Upper lobe of left lung (tissue), 6 donors: ENCODE measurements around the gene NME4. TPM values are rescaled to one million over a fixed set of nuclear protein-coding genes. Genes with fewer than 3 reads are reported as not detected.

Source experiments
- ATAC-seq, 2 donors: fragments of 200-7000 bp; cut with Tn5 transposase; one replicate each; pipeline ENCODE4 v1.9.1; 2022; ENCODE audit warnings: mild to moderate bottlenecking in 2 of 2, moderate library complexity in 2 of 2; ENCODE audit not compliant: low FRiP score in 2 of 2
- DNase-seq, 2 donors: peaks; one replicate each; pipeline ENCODE4 v3.0.0-alpha.2; 2019 to 2020
- H3K27ac ChIP-seq, 4 donors: fragments of 200-600 bp; sonication (generic); one replicate each; pipeline ENCODE4 v1.5.1; 2016 to 2019
- H3K27me3 ChIP-seq, 4 donors: fragments of 200-600 bp; sonication (generic); one replicate each; pipeline ENCODE4 v1.5.1; 2017 to 2019
- H3K36me3 ChIP-seq, 4 donors: fragments of 200-600 bp; sonication (generic); one replicate each; pipeline ENCODE4 v1.5.1; 2016 to 2019
- H3K4me1 ChIP-seq, 4 donors: fragments of 200-600 bp; sonication (generic); one replicate each; pipeline ENCODE4 v1.5.1; 2018 to 2019
- H3K4me3 ChIP-seq, 4 donors: fragments of 200-600 bp; sonication (generic); one replicate each; pipeline ENCODE4 v1.5.1; 2017 to 2019; ENCODE audit warnings: mild to moderate bottlenecking in 2 of 4, moderate library complexity in 1 of 4
- H3K9me3 ChIP-seq, 4 donors: fragments of 200-600 bp; sonication (generic); one replicate each; pipeline ENCODE4 v1.5.1; 2018 to 2019
- EP300 ChIP-seq, 4 donors: sonication (generic); formaldehyde crosslinking; IDR thresholded peaks; one replicate each; pipeline ENCODE4 v1.5.1; 2017; ENCODE audit warnings: antibody characterized with exemption in 4 of 4, control low read depth in 2 of 4
- POLR2A ChIP-seq, 4 donors: fragments of 450-650 bp; IDR thresholded peaks; one replicate each; pipeline ENCODE4 v1.5.1; 2016 to 2017; ENCODE audit warnings: antibody characterized with exemption in 4 of 4, mild to moderate bottlenecking in 2 of 4
- POLR2AphosphoS5 ChIP-seq, 2 donors: sonication (generic); formaldehyde crosslinking; IDR thresholded peaks; one replicate each; pipeline ENCODE4 v1.5.1; 2017; ENCODE audit warnings: antibody characterized with exemption in 2 of 2
- WGBS, 2 donors: methylation state at CpG; one replicate each; pipeline ENCODE4 v1.1.5; 2017 to 2018; 5-methylcytosine and 5-hydroxymethylcytosine counted together
- total RNA-seq, 6 donors: library from RNA; depleted of rRNA in 4 of 6; stranded (reverse); fragments of >200 nt in 4 of 6; gene quantifications; one replicate each; pipeline versions ENCODE4 v1.1.0 to v1.2.1, GENCODE V29; 2016 to 2021
- TF ChIP-seq, protein P1 (sequence below), 6 experiments: fragments of 450-650 bp in 4 of 6; fragments of 200-600 bp in 2 of 6; sonication (generic) in 2 of 6; IDR thresholded peaks; one replicate each; pipeline ENCODE4 v1.5.1; 2016 to 2019; ENCODE audit warnings: antibody characterized with exemption in 6 of 6
- donor health status: DM: no; HTN: no; CAD: no; lungs with moderate emphysema.
- donor health status: DM: no; HTN: yes; CAD: no; lungs with severe emphysema.

The NME4 gene
- total RNA-seq, 6 donors from 2014 or later = 22.1 to 57.6 (median 41.8) TPM

DNA sequence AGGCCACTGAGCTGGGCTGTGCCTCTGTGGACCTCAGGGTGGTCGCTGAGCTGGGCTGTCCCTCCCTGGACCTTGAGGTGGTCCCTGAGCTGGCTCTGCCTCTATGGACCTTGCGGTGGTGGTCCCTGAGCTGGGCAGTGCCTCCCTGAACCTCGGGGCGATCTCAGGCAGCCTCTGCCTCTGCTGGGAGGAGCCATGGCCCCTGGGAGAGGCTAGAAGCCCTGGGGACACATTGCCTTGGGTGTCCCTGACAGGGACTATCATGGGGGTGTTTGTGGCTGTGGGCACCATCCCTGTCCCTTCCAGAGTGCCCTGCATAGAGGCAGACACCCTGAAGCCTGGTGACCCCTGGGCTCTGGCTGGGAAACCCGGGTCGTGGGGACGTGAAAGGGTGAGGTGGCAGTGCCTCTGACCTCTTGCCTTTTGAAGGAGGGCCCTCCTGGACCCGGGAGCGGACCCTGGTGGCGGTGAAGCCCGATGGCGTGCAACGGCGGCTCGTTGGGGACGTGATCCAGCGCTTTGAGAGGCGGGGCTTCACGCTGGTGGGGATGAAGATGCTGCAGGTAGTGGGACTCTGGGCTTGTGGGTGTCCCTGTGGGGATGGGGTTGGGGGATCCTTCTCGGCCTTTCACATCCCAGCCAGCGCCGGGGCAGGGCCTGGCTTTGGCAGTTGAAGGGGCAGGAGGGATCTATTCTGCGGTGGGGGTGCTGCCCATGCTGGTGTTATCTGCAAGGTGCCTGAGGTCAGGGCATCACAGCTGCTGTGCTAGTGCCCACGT lies 1.8 kb downstream of the NME4 start:
- H3K4me1 ChIP-seq = peaks cover 18 to 35% (median 31%) of the 10 kb centered on the region in 4 donors
- H3K4me3 ChIP-seq = no peak overlapping the region
- 70 to 84% methylated on average over 4 to 22 of the region's 24 CpGs for WGBS, 2 donors
- H3K27ac ChIP-seq = peak overlapping the region in 1 of 4 donors; percentile 82
- DNase-seq (peak in 1 of 2 donors; percentile 85), ATAC-seq (no peak)
- no peaks in the 10 kb centered on the region for H3K27me3 ChIP-seq
- H3K36me3 ChIP-seq = peaks cover 0 to 4% (median 0%) of the 10 kb centered on the region in 4 donors
- no peaks in the 10 kb centered on the region for H3K9me3 ChIP-seq
- TF ChIP-seq POLR2AphosphoS5 (IDR thresholded peaks at IDR 0.05) (no peak), EP300 (IDR thresholded peaks at IDR 0.05) (no peak)

DNA sequence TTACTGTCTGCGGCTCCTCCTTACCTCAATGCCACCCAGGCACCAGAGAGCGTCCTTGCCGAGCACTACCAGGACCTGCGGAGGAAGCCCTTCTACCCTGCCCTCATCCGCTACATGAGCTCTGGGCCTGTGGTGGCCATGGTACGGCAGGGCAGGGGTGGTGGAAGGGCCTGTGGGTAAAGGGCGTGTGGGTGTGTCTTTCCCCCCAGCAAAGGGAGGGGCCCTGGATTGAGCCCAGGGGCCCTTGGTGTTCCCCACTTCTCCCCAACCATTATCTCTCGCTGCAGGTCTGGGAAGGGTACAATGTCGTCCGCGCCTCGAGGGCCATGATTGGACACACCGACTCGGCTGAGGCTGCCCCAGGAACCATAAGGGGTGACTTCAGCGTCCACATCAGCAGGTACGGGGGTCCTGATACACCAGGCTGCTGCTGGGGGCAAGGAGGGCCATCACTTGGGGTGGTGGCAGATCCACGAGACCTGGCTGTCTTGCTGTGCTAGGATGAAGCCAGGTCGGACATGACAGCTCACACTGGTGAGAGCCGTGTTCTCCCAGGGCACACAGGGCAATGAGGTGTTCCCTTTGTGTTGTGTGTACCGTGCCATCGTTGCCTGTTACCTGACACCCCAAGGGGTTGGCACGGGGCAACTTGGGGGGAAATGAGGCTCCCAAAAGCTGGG lies 2.5 kb downstream of the NME4 start:
- Histone ChIP-seq H3K27ac (peak overlapping the region in 1 of 4 donors; percentile 96), H3K4me3 (no peak overlapping the region), H3K36me3 (peaks cover 0 to 4% (median 0%) of the 10 kb centered on the region in 4 donors), H3K4me1 (peaks cover 18 to 35% (median 31%) of the 10 kb centered on the region in 4 donors), H3K9me3 (no peaks in the 10 kb centered on the region), H3K27me3 (no peaks in the 10 kb centered on the region)
- no peak for DNase-seq
- no peak for ATAC-seq
- TF ChIP-seq POLR2A (IDR thresholded peaks at IDR 0.05) = no peak
- TF ChIP-seq, protein P1, sequence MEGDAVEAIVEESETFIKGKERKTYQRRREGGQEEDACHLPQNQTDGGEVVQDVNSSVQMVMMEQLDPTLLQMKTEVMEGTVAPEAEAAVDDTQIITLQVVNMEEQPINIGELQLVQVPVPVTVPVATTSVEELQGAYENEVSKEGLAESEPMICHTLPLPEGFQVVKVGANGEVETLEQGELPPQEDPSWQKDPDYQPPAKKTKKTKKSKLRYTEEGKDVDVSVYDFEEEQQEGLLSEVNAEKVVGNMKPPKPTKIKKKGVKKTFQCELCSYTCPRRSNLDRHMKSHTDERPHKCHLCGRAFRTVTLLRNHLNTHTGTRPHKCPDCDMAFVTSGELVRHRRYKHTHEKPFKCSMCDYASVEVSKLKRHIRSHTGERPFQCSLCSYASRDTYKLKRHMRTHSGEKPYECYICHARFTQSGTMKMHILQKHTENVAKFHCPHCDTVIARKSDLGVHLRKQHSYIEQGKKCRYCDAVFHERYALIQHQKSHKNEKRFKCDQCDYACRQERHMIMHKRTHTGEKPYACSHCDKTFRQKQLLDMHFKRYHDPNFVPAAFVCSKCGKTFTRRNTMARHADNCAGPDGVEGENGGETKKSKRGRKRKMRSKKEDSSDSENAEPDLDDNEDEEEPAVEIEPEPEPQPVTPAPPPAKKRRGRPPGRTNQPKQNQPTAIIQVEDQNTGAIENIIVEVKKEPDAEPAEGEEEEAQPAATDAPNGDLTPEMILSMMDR (IDR thresholded peaks at IDR 0.05) = no peak
- no peak for TF ChIP-seq POLR2AphosphoS5 (IDR thresholded peaks at IDR 0.05)
- no peak for TF ChIP-seq EP300 (IDR thresholded peaks at IDR 0.05)
- WGBS, 2 donors = 79 to 87% methylated on average over 15 to 21 of the region's 22 CpGs

DNA sequence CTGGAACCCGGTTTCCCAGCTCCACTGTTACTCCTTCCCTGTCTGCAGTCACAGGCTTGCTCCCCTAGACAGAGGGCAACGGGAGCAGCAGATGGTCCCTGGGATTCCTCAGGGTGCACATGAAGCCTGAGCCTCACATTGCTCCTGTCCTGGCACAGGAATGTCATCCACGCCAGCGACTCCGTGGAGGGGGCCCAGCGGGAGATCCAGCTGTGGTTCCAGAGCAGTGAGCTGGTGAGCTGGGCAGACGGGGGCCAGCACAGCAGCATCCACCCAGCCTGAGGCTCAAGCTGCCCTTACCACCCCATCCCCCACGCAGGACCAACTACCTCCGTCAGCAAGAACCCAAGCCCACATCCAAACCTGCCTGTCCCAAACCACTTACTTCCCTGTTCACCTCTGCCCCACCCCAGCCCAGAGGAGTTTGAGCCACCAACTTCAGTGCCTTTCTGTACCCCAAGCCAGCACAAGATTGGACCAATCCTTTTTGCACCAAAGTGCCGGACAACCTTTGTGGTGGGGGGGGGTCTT lies 3.1 kb downstream of the NME4 start:
- Histone ChIP-seq H3K27me3 (no peaks in the 10 kb centered on the region), H3K27ac (peak overlapping the region; percentile 87 to 96 (median 90)), H3K4me3 (peak overlapping the region in 1 of 4 donors; percentile 100), H3K9me3 (no peaks in the 10 kb centered on the region), H3K36me3 (peaks cover 0 to 4% (median 0%) of the 10 kb centered on the region in 4 donors), H3K4me1 (peaks cover 18 to 35% (median 31%) of the 10 kb centered on the region in 4 donors)
- no peak for ATAC-seq
- TF ChIP-seq POLR2A (IDR thresholded peaks at IDR 0.05) (no peak), POLR2AphosphoS5 (IDR thresholded peaks at IDR 0.05) (no peak), EP300 (IDR thresholded peaks at IDR 0.05) (no peak)
- TF ChIP-seq, protein P1 (IDR thresholded peaks at IDR 0.05) = no peak
- no peak for DNase-seq
- WGBS, 2 donors = 65 to 73% methylated on average over 4 to 10 of the region's 10 CpGs

DNA sequence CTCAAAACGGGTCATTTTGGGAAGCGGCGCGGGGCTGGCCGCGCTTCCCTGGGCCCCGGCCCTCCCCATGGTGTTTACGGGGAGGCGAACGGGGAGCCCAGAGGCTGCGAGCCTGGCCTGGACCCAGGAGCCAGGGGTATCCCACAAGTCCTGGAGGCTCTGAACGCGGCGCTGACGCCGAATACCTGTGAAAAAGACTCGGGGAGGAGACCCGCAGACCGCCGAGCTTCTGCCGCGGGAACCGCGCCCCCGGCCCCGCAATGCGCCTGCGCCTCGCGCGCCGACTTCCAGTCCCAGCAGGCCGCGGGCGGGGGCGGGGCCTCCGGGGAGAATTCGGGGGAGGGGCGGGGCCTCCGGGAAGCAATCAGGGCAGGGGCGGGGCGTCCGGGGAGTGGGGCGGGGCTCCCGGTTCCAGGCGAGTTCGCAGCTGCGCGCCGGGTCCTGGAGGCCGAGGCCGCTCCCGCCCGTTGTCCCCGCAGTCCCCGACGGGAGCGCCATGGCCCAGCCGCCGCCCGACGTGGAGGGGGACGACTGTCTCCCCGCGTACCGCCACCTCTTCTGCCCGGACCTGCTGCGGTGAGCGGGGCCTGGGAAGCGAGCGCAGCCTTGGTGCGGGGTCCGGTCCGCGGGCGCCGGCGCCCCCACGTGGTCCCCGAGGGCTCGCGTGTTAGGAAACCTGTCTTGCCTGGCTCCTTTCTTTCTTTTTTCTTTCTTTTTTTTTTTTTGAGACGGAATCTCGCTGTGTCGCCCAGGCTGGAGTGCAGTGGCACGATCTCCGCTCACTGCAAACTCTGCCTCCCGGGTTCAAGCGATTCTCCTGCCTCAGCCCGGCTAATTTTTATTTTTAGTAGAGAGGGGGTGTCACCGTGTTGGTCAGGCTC lies 4.7 kb downstream of the NME4 start, which contains the start of gene DECR2:
DECR2 (plus strand) TSS at position 418 of the 881 bp plus-strand sequence; CDS start at position 497, 79 bp downstream.
- Histone ChIP-seq H3K4me3 (peak within 1 kb of the TSS; percentile 64 to 100 (median 89)), H3K9me3 (no peaks in the 10 kb centered on the region), H3K27me3 (no peaks in the 10 kb centered on the region), H3K36me3 (peaks cover 0 to 4% (median 0%) of the 10 kb centered on the region in 4 donors), H3K27ac (peak within 1 kb of the TSS; percentile 87 to 96 (median 90)), H3K4me1 (peaks cover 14 to 28% (median 25%) of the 10 kb centered on the region in 4 donors)
- peak; percentile 97 to 100 for DNase-seq
- WGBS, 2 donors = 1 to 2% methylated on average over 39 of the region's 91 CpGs
- peak; percentile 93 to 97 for ATAC-seq
- TF ChIP-seq POLR2AphosphoS5 (IDR thresholded peaks at IDR 0.05) = peak; percentile 17 to 93
- TF ChIP-seq EP300 (IDR thresholded peaks at IDR 0.05) = no peak
- peak in 2 of 4 donors; percentile 77 to 93 for TF ChIP-seq POLR2A (IDR thresholded peaks at IDR 0.05)
- TF ChIP-seq, protein P1 (IDR thresholded peaks at IDR 0.05) = peak; percentile 36 to 66 (median 46)
